ENCODE measurements around the gene CENPL.
"Not testable (repeated sequence)": the region's sequence is repeated elsewhere in the genome, so short reads cannot be mapped to it uniquely, and the experiment has no call there.

CENPL gene

GRCh38 chr1:173824315-173825081 lies at the start of gene CENPL, which contains the start of gene DARS2:
Gene CENPL, minus strand, starts transcription at chr1:173824883. Its CDS starts 13,584 bp downstream, at chr1:173811299.
Gene DARS2, plus strand, starts transcription at chr1:173824673. Its CDS starts 557 bp downstream, at chr1:173825230.
- in situ Hi-C loops (cut with MboI; ENCODE audit: low sequenced_read_pairs), result loop anchor here (25.0 kb wide), 2 partner anchors 387 to 1087 kb away; no protein-coding TSS in a partner anchor

GRCh38 chr1:173871500-173871899 lies 46.8 kb upstream of the CENPL start:
- in situ Hi-C loops (cut with MboI; ENCODE audit: low sequenced_read_pairs), result no loop called here

GRCh38 chr1:173871091-173871490 lies 46.4 kb upstream of the CENPL start:
- in situ Hi-C loops (cut with MboI; ENCODE audit: low sequenced_read_pairs), result no loop called here

GRCh38 chr1:173870252-173871075 lies 45.8 kb upstream of the CENPL start:
- in situ Hi-C loops (cut with MboI; ENCODE audit: low sequenced_read_pairs), result no loop called here

GRCh38 chr1:173869021-173869359 lies 44.3 kb upstream of the CENPL start:
- in situ Hi-C loops (cut with MboI; ENCODE audit: low sequenced_read_pairs), result no loop called here

GRCh38 chr1:173868266-173869020 lies 43.8 kb upstream of the CENPL start, which contains the start of gene ZBTB37:
Gene ZBTB37, plus strand, starts transcription at chr1:173868380. Its CDS starts 1,846 bp downstream, at chr1:173870226.
- in situ Hi-C loops (cut with MboI; ENCODE audit: low sequenced_read_pairs), result no loop called here

GRCh38 chr1:173867753-173868265 lies 43.1 kb upstream of the CENPL start, which contains the start of gene GAS5:
Gene GAS5, minus strand, starts transcription at chr1:173867989.
- in situ Hi-C loops (cut with MboI; ENCODE audit: low sequenced_read_pairs), result no loop called here

GRCh38 chr1:173867141-173867752 lies 42.6 kb upstream of the CENPL start:
- in situ Hi-C loops (cut with MboI; ENCODE audit: low sequenced_read_pairs), result no loop called here

- in situ Hi-C loops (cut with MboI; ENCODE audit: low sequenced_read_pairs), result no loop called here
Measured at GRCh38 chr1:173866413-173867115, 41.9 kb upstream of the CENPL start.

GRCh38 chr1:173865468-173866164 lies 40.9 kb upstream of the CENPL start:
- in situ Hi-C loops (cut with MboI; ENCODE audit: low sequenced_read_pairs), result no loop called here

GRCh38 chr1:173864179-173864867 lies 39.6 kb upstream of the CENPL start:
- in situ Hi-C loops (cut with MboI; ENCODE audit: low sequenced_read_pairs), result no loop called here

GRCh38 chr1:173863224-173864161 lies 38.8 kb upstream of the CENPL start:
- in situ Hi-C loops (cut with MboI; ENCODE audit: low sequenced_read_pairs), result no loop called here

- in situ Hi-C loops (cut with MboI; ENCODE audit: low sequenced_read_pairs), result no loop called here
Measured at GRCh38 chr1:173862769-173863223, 38.1 kb upstream of the CENPL start.

- in situ Hi-C loops (cut with MboI; ENCODE audit: low sequenced_read_pairs), result not testable (repeated sequence)
Measured at GRCh38 chr1:173862146-173862768, 37.6 kb upstream of the CENPL start.

GRCh38 chr1:173861731-173862145 lies 37.1 kb upstream of the CENPL start:
- in situ Hi-C loops (cut with MboI; ENCODE audit: low sequenced_read_pairs), result no loop called here

GRCh38 chr1:173860065-173860464 lies 35.4 kb upstream of the CENPL start:
- in situ Hi-C loops (cut with MboI; ENCODE audit: low sequenced_read_pairs), result no loop called here

- in situ Hi-C loops (cut with MboI; ENCODE audit: low sequenced_read_pairs), result not testable (repeated sequence)
Measured at GRCh38 chr1:173859547-173859946, 34.9 kb upstream of the CENPL start.

Measured in HL-60/S4 treated with retinoic acid at 250 ng/mL for 4 days and 3 days (cell line).